ENCODE data around the gene NOS1.

Gene NOS1

GRCh38 chr12:117277875-117278274 is 83.6 kb downstream of the NOS1 start:
- DNase-seq (ENCODE audit: low spot score) = no peak

GRCh38 chr12:117273091-117273490 is 88.3 kb downstream of the NOS1 start:
- in situ Hi-C loops (cut with MboI; ENCODE audit: low pct_unique_long_range_greater_than_20kb, low sequenced_read_pairs, unreplicated experiment) = no loop called here
- TF ChIP-seq CTCF (IDR thresholded peaks at IDR 0.05; ENCODE audit: extremely low read depth, insufficient read depth, missing control alignments) = no peak
- no peak for DNase-seq (ENCODE audit: low spot score)

More at GRCh38 chr12:117277875-117278274, 83.6 kb downstream of the NOS1 start:
- in situ Hi-C loops (cut with MboI; ENCODE audit: low pct_unique_long_range_greater_than_20kb, low sequenced_read_pairs, unreplicated experiment) = no loop called here
- TF ChIP-seq CTCF (IDR thresholded peaks at IDR 0.05; ENCODE audit: extremely low read depth, insufficient read depth, missing control alignments) = no peak

GRCh38 chr12:117272690-117273089 is 88.7 kb downstream of the NOS1 start:
- in situ Hi-C loops (cut with MboI; ENCODE audit: low pct_unique_long_range_greater_than_20kb, low sequenced_read_pairs, unreplicated experiment) = no loop called here
- no peak for DNase-seq (ENCODE audit: low spot score)
- TF ChIP-seq CTCF (IDR thresholded peaks at IDR 0.05; ENCODE audit: extremely low read depth, insufficient read depth, missing control alignments) = no peak

GRCh38 chr12:117262749-117263148 is 98.7 kb downstream of the NOS1 start:
- no peak for DNase-seq (ENCODE audit: low spot score)
- in situ Hi-C loops (cut with MboI; ENCODE audit: low pct_unique_long_range_greater_than_20kb, low sequenced_read_pairs, unreplicated experiment) = no loop called here
- no peak for TF ChIP-seq CTCF (IDR thresholded peaks at IDR 0.05; ENCODE audit: extremely low read depth, insufficient read depth, missing control alignments)

- in situ Hi-C loops (cut with MboI; ENCODE audit: low pct_unique_long_range_greater_than_20kb, low sequenced_read_pairs, unreplicated experiment) = no loop called here
- TF ChIP-seq CTCF (IDR thresholded peaks at IDR 0.05; ENCODE audit: extremely low read depth, insufficient read depth, missing control alignments) = no peak
- no peak for DNase-seq (ENCODE audit: low spot score)
These were observed 100.2 kb downstream of the NOS1 start for GRCh38 chr12:117261247-117261646.

GRCh38 chr12:117255386-117255785 is 106.0 kb downstream of the NOS1 start:
- in situ Hi-C loops (cut with MboI; ENCODE audit: low pct_unique_long_range_greater_than_20kb, low sequenced_read_pairs, unreplicated experiment) = no loop called here
- TF ChIP-seq CTCF (IDR thresholded peaks at IDR 0.05; ENCODE audit: extremely low read depth, insufficient read depth, missing control alignments) = no peak
- DNase-seq (ENCODE audit: low spot score) = no peak

- DNase-seq (ENCODE audit: low spot score) = no peak
- no peak for TF ChIP-seq CTCF (IDR thresholded peaks at IDR 0.05; ENCODE audit: extremely low read depth, insufficient read depth, missing control alignments)
- in situ Hi-C loops (cut with MboI; ENCODE audit: low pct_unique_long_range_greater_than_20kb, low sequenced_read_pairs, unreplicated experiment) = no loop called here
These were observed 117.9 kb downstream of the NOS1 start for GRCh38 chr12:117243488-117243887.
